Left lung (tissue), 10 donors: Measurements from ENCODE around the gene RTTN. TPM values are rescaled to one million over a fixed set of nuclear protein-coding genes. Genes with fewer than 3 reads are reported as not detected.

Source experiments
- ATAC-seq: fragments of 200-7000 bp; cut with Tn5 transposase; one replicate; pipeline ENCODE4 v1.9.1; 2020; ENCODE audit warnings: moderate library complexity
- DNase-seq, 4 donors: peaks; one replicate each; pipeline ENCODE4 v3.0.0-alpha.2; 2013 to 2020
- H3K27ac ChIP-seq, 2 donors: fragments of 200-600 bp; sonication (generic) in 1 of 2; one replicate each; pipeline versions ENCODE4 v1.5.0 to v1.8.0; 2020 to 2021
- H3K27me3 ChIP-seq, 2 donors: fragments of 200-600 bp; sonication (generic) in 1 of 2; one replicate each; pipeline versions ENCODE4 v1.5.0 to v1.8.0; 2020 to 2021
- H3K36me3 ChIP-seq, 2 donors: fragments of 200-600 bp; sonication (generic) in 1 of 2; one replicate each; pipeline versions ENCODE4 v1.5.0 to v1.8.0; 2020 to 2021
- H3K4me1 ChIP-seq, 2 donors: fragments of 200-600 bp; one replicate each; pipeline ENCODE4 v1.8.0; 2021
- H3K4me3 ChIP-seq, 2 donors: fragments of 200-600 bp; sonication (generic) in 1 of 2; one replicate each; pipeline versions ENCODE4 v1.5.0 to v1.8.0; 2020 to 2021; ENCODE audit warnings: mild to moderate bottlenecking in 1 of 2
- H3K9me3 ChIP-seq, 2 donors: fragments of 200-600 bp; sonication (generic) in 1 of 2; one replicate each; pipeline versions ENCODE4 v1.5.0 to v1.8.0; 2020 to 2021
- CTCF ChIP-seq, 2 donors: fragments of 200-600 bp; sonication (generic) in 1 of 2; IDR thresholded peaks; one replicate each; pipeline versions ENCODE4 v1.5.0 to v1.8.0; 2021; ENCODE audit warnings: antibody characterized with exemption in 2 of 2
- intact Hi-C, 2 donors: fragments of 100-400 bp; cut with DNase I; formaldehyde crosslinking; loops; one replicate each; pipeline versions ENCODE4 v1.11.2 to v1.14.2; 2022
- polyA plus RNA-seq, 6 donors: library from polyadenylated mRNA; unstranded; fragments of 120-200 nt; gene quantifications; one replicate each; pipeline ENCODE4 v1.2.1, GENCODE V29; 2013; ENCODE audit not compliant: insufficient read length in 6 of 6
- total RNA-seq, 2 donors: library from RNA; stranded (reverse); fragmentation: NEBNext Ultra II Directional; extraction: Animal tissue kit (Norgen Biotek cat#: 25700); gene quantifications; one replicate each; pipeline ENCODE4 v1.2.1, GENCODE V29; 2021
- donor health status: DM: no; HTN: yes; CAD: no.
- donor health status: DM: no; HTN: no; CAD: no.

Gene RTTN
- total and polyA plus RNA-seq, 8 donors: 9.8 to 25.4 (median 21.1) TPM

- TF ChIP-seq CTCF (IDR thresholded peaks at IDR 0.05): no peak
- DNase-seq (no peak), ATAC-seq (no peak)
- no peaks in the 10 kb centered on the region for H3K36me3 ChIP-seq
- H3K9me3 ChIP-seq: peaks cover 0 to 3% of the 10 kb centered on the region in 2 donors
- intact Hi-C loops: no loop called here
- H3K27ac ChIP-seq: no peak overlapping the region
- H3K4me3 ChIP-seq: no peak overlapping the region
- peaks cover 0 to 4% of the 10 kb centered on the region in 2 donors for H3K27me3 ChIP-seq
- no peaks in the 10 kb centered on the region for H3K4me1 ChIP-seq
Observed at GRCh38 chr18:70233974-70234373, 28.5 kb upstream of the RTTN start.

- H3K27ac ChIP-seq: no peak overlapping the region
- H3K36me3 ChIP-seq: no peaks in the 10 kb centered on the region
- H3K4me1 ChIP-seq: no peaks in the 10 kb centered on the region
- intact Hi-C loops: no loop called here
- peaks cover 0 to 14% of the 10 kb centered on the region in 2 donors for H3K9me3 ChIP-seq
- DNase-seq (no peak), ATAC-seq (no peak)
- H3K4me3 ChIP-seq: no peak overlapping the region
- peaks cover 0 to 4% of the 10 kb centered on the region in 2 donors for H3K27me3 ChIP-seq
- TF ChIP-seq CTCF (IDR thresholded peaks at IDR 0.05): no peak
Observed at GRCh38 chr18:70232261-70232660, 26.8 kb upstream of the RTTN start.

GRCh38 chr18:70229639-70230038 is 24.2 kb upstream of the RTTN start:
- intact Hi-C loops: no loop called here
- Histone ChIP-seq H3K27me3 (no peaks in the 10 kb centered on the region), H3K9me3 (peaks cover 0 to 26% of the 10 kb centered on the region in 2 donors), H3K4me1 (no peaks in the 10 kb centered on the region), H3K27ac (no peak overlapping the region), H3K36me3 (no peaks in the 10 kb centered on the region), H3K4me3 (no peak overlapping the region)
- no peak for DNase-seq
- TF ChIP-seq CTCF (IDR thresholded peaks at IDR 0.05): no peak
- ATAC-seq: no peak

- Histone ChIP-seq H3K9me3 (peaks cover 0 to 26% of the 10 kb centered on the region in 2 donors), H3K36me3 (no peaks in the 10 kb centered on the region), H3K4me1 (no peaks in the 10 kb centered on the region), H3K27me3 (no peaks in the 10 kb centered on the region), H3K27ac (no peak overlapping the region), H3K4me3 (no peak overlapping the region)
- no peak for TF ChIP-seq CTCF (IDR thresholded peaks at IDR 0.05)
- intact Hi-C loops: no loop called here
- no peak for DNase-seq
- ATAC-seq: peak; percentile 32
Observed at GRCh38 chr18:70228536-70228935, 23.0 kb upstream of the RTTN start.

- Histone ChIP-seq H3K4me1 (no peaks in the 10 kb centered on the region), H3K27me3 (no peaks in the 10 kb centered on the region), H3K36me3 (no peaks in the 10 kb centered on the region), H3K27ac (no peak overlapping the region), H3K4me3 (no peak overlapping the region), H3K9me3 (peaks cover 0 to 26% of the 10 kb centered on the region in 2 donors)
- DNase-seq: no peak
- TF ChIP-seq CTCF (IDR thresholded peaks at IDR 0.05): no peak
- no peak for ATAC-seq
- intact Hi-C loops: no loop called here
Observed at GRCh38 chr18:70227438-70227837, 22.0 kb upstream of the RTTN start.
